HEK293 (cell line): Measurements from ENCODE around the gene ADAMTS17.

Source experiments
- CTCF ChIA-PET: fragments of 350-600 bp; formaldehyde crosslinking; extraction: SDS; loops from one replicate; lab custom pipeline; 2021; ENCODE audit warnings: antibody characterized with exemption; lab: Yijun Ruan, JAX
- POLR2A ChIA-PET: fragments of 300-600 bp; formaldehyde crosslinking; extraction: SDS; loops from one replicate; lab custom pipeline; 2020; ENCODE audit warnings: antibody characterized with exemption, inconsistent platforms; lab: Yijun Ruan, JAX
- H3K27ac ChIP-seq: fragments of 200-500 bp; sonication (Bioruptor generic); 2 replicates; pipeline ENCODE4 v1.5.1; 2014; ENCODE audit warnings: low read depth, low read length, control low read depth, inconsistent platforms; ENCODE audit errors: extremely low read depth
- H3K36me3 ChIP-seq, 2 experiments: fragments of 200-500 bp in 1 of 2; sonication (Bioruptor generic) in 1 of 2; 1 replicate in 1 of 2; 2 replicates in 1 of 2; pipeline ENCODE4 v1.5.1; 2014 to 2017; ENCODE audit warnings: inconsistent platforms in 2 of 2, low read length in 2 of 2; ENCODE audit not compliant: control insufficient read depth in 2 of 2, insufficient read depth in 1 of 2
- H3K4me1 ChIP-seq: fragments of 200-500 bp; sonication (Bioruptor generic); 2 replicates; pipeline ENCODE4 v1.5.1; 2014; ENCODE audit warnings: mild to moderate bottlenecking, low read length, inconsistent platforms; ENCODE audit not compliant: control insufficient read depth, insufficient read depth
- H3K4me3 ChIP-seq: 2 replicates; pipeline ENCODE4 v1.5.1; 2011; ENCODE audit warnings: low read depth, mild to moderate bottlenecking, control low read depth, low read length, moderate library complexity
- H3K9me3 ChIP-seq: fragments of 200-500 bp; sonication (Bioruptor generic); 2 replicates; pipeline ENCODE4 v1.5.1; 2014; ENCODE audit warnings: low read depth, low read length, inconsistent platforms; ENCODE audit not compliant: control insufficient read depth, insufficient read depth
- CTCF ChIP-seq: fragments of 450-650 bp; formaldehyde crosslinking; IDR thresholded peaks from 2 replicates; pipeline ENCODE4 v1.5.1; 2016; ENCODE audit warnings: missing biosample characterization, missing genetic modification characterization
- PBX3 ChIP-seq: sonication (generic); formaldehyde crosslinking; IDR thresholded peaks from 2 replicates; pipeline ENCODE4 v1.8.1; 2022; ENCODE audit warnings: mild to moderate bottlenecking, moderate library complexity, missing genetic modification reagents
- SALL2 ChIP-seq: fragments of 450-650 bp; formaldehyde crosslinking; IDR thresholded peaks from 2 replicates; pipeline ENCODE4 v1.5.0; 2017; ENCODE audit warnings: missing biosample characterization, mild to moderate bottlenecking, missing genetic modification characterization, borderline replicate concordance
- YY2 ChIP-seq: fragments of 450-650 bp; formaldehyde crosslinking; IDR thresholded peaks from 2 replicates; pipeline ENCODE4 v1.5.1; 2016; ENCODE audit warnings: missing biosample characterization, missing genetic modification characterization
- ZNF157 ChIP-seq: fragments of 450-650 bp; formaldehyde crosslinking; IDR thresholded peaks from 2 replicates; pipeline ENCODE4 v1.5.1; 2016; ENCODE audit warnings: missing biosample characterization, missing genetic modification characterization
- ZNF16 ChIP-seq: fragments of 450-650 bp; formaldehyde crosslinking; IDR thresholded peaks from 2 replicates; pipeline ENCODE4 v1.5.1; 2016; ENCODE audit warnings: low read depth, missing biosample characterization, missing genetic modification characterization
- ZNF211 ChIP-seq: fragments of 450-650 bp; formaldehyde crosslinking; IDR thresholded peaks from 2 replicates; pipeline ENCODE4 v1.5.1; 2016; ENCODE audit warnings: low read depth, missing biosample characterization, missing genetic modification characterization
- ZNF223 ChIP-seq: fragments of 450-650 bp; formaldehyde crosslinking; IDR thresholded peaks from 2 replicates; pipeline ENCODE4 v1.5.1; 2016; ENCODE audit warnings: missing biosample characterization, missing genetic modification characterization
- ZNF24 ChIP-seq: fragments of 450-650 bp; formaldehyde crosslinking; IDR thresholded peaks from 2 replicates; pipeline ENCODE4 v1.5.1; 2016; ENCODE audit warnings: missing biosample characterization, missing genetic modification characterization
- ZNF274 ChIP-seq, 2 experiments: fragments of 200-500 bp in 1 of 2; fragments of 450-650 bp in 1 of 2; sonication (Bioruptor generic) in 1 of 2; formaldehyde crosslinking in 1 of 2; IDR thresholded peaks; 2 replicates each; pipeline versions ENCODE4 v1.5.1 to v1.6.1; 2014 to 2016; ENCODE audit warnings: borderline replicate concordance in 1 of 2, inconsistent platforms in 1 of 2, low read length in 1 of 2, missing biosample characterization in 1 of 2, missing genetic modification characterization in 1 of 2
- ZNF280D ChIP-seq: fragments of 450-650 bp; formaldehyde crosslinking; IDR thresholded peaks from 2 replicates; pipeline ENCODE4 v1.5.1; 2016; ENCODE audit warnings: missing biosample characterization, missing genetic modification characterization
- ZNF37A ChIP-seq: fragments of 450-650 bp; IDR thresholded peaks from 2 replicates; pipeline ENCODE4 v1.5.1; 2018; ENCODE audit warnings: missing biosample characterization, missing genetic modification characterization
- ZNF558 ChIP-seq: fragments of 450-650 bp; formaldehyde crosslinking; IDR thresholded peaks from 2 replicates; pipeline ENCODE4 v1.5.1; 2016; ENCODE audit warnings: missing biosample characterization, missing genetic modification characterization
- ZNF791 ChIP-seq: fragments of 450-650 bp; formaldehyde crosslinking; IDR thresholded peaks from 2 replicates; pipeline ENCODE4 v1.5.1; 2016; ENCODE audit warnings: missing biosample characterization, missing genetic modification characterization
- ZXDB ChIP-seq: fragments of 450-650 bp; formaldehyde crosslinking; IDR thresholded peaks from 2 replicates; pipeline ENCODE4 v1.5.1; 2016; ENCODE audit warnings: missing biosample characterization, missing genetic modification characterization
- TF ChIP-seq, protein P1 (sequence below): fragments of 450-650 bp; formaldehyde crosslinking; IDR thresholded peaks from 2 replicates; pipeline ENCODE4 v1.5.1; 2017; ENCODE audit warnings: missing biosample characterization, missing genetic modification characterization
- TF ChIP-seq, protein P2 (sequence below): IDR thresholded peaks from 2 replicates; pipeline ENCODE4 v1.6.1; 2011; ENCODE audit warnings: mild to moderate bottlenecking, low read depth, low read length, borderline replicate concordance
- TF ChIP-seq, protein P3 (sequence below): fragments of 450-650 bp; formaldehyde crosslinking; IDR thresholded peaks from 2 replicates; pipeline ENCODE4 v1.5.1; 2017; ENCODE audit warnings: missing biosample characterization, missing genetic modification characterization
- TF ChIP-seq, protein P4 (sequence below): fragments of 450-650 bp; formaldehyde crosslinking; IDR thresholded peaks from 2 replicates; pipeline ENCODE4; 2016; ENCODE audit warnings: missing biosample characterization, missing genetic modification characterization
- TF ChIP-seq, protein P5 (sequence below): fragments of 450-650 bp; formaldehyde crosslinking; IDR thresholded peaks from 2 replicates; pipeline ENCODE4 v1.5.1; 2016; ENCODE audit warnings: missing biosample characterization, missing genetic modification characterization

Gene ADAMTS17

GRCh38 chr15:99977929-99978328, 363.8 kb downstream of the ADAMTS17 start (continued):
- TF ChIP-seq ZNF280D, result no peak
- TF ChIP-seq, protein P1, sequence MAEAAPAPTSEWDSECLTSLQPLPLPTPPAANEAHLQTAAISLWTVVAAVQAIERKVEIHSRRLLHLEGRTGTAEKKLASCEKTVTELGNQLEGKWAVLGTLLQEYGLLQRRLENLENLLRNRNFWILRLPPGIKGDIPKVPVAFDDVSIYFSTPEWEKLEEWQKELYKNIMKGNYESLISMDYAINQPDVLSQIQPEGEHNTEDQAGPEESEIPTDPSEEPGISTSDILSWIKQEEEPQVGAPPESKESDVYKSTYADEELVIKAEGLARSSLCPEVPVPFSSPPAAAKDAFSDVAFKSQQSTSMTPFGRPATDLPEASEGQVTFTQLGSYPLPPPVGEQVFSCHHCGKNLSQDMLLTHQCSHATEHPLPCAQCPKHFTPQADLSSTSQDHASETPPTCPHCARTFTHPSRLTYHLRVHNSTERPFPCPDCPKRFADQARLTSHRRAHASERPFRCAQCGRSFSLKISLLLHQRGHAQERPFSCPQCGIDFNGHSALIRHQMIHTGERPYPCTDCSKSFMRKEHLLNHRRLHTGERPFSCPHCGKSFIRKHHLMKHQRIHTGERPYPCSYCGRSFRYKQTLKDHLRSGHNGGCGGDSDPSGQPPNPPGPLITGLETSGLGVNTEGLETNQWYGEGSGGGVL (tag by site-specific recombination), result no peak
- TF ChIP-seq, all 188 proteins: peak for 0

GRCh38 chr15:99976811-99977271, 364.9 kb downstream of the ADAMTS17 start:
- Histone ChIP-seq H3K27ac (no peak overlapping the region), H3K36me3 (no peaks in the 10 kb centered on the region), H3K4me1 (no peaks in the 10 kb centered on the region), H3K9me3 (no peaks in the 10 kb centered on the region)
- POLR2A ChIA-PET, result no interaction called here
- TF ChIP-seq ZNF157 (tag by site-specific recombination), result no peak
- no peak for TF ChIP-seq ZNF211 (tag by site-specific recombination)
- TF ChIP-seq ZNF274 (IDR thresholded peaks at IDR 0.05; ENCODE audit: low read length), result no peak
- TF ChIP-seq ZNF274 (tag by site-specific recombination; IDR thresholded peaks at IDR 0.05; ENCODE audit: borderline replicate concordance), result no peak
- TF ChIP-seq, protein P2, sequence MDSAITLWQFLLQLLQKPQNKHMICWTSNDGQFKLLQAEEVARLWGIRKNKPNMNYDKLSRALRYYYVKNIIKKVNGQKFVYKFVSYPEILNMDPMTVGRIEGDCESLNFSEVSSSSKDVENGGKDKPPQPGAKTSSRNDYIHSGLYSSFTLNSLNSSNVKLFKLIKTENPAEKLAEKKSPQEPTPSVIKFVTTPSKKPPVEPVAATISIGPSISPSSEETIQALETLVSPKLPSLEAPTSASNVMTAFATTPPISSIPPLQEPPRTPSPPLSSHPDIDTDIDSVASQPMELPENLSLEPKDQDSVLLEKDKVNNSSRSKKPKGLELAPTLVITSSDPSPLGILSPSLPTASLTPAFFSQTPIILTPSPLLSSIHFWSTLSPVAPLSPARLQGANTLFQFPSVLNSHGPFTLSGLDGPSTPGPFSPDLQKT, result no peak
- no peak for TF ChIP-seq ZNF223 (tag by site-specific recombination)
- TF ChIP-seq ZNF24 (tag by site-specific recombination), result no peak
- no peak for TF ChIP-seq SALL2 (tag by site-specific recombination)
- no peak for TF ChIP-seq ZNF16 (tag by site-specific recombination)
- TF ChIP-seq ZNF558 (tag by site-specific recombination), result no peak
- TF ChIP-seq, protein P3, sequence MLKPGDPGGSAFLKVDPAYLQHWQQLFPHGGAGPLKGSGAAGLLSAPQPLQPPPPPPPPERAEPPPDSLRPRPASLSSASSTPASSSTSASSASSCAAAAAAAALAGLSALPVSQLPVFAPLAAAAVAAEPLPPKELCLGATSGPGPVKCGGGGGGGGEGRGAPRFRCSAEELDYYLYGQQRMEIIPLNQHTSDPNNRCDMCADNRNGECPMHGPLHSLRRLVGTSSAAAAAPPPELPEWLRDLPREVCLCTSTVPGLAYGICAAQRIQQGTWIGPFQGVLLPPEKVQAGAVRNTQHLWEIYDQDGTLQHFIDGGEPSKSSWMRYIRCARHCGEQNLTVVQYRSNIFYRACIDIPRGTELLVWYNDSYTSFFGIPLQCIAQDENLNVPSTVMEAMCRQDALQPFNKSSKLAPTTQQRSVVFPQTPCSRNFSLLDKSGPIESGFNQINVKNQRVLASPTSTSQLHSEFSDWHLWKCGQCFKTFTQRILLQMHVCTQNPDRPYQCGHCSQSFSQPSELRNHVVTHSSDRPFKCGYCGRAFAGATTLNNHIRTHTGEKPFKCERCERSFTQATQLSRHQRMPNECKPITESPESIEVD (tag by site-specific recombination), result no peak
- no peak for TF ChIP-seq YY2 (tag by site-specific recombination)
- no peak for TF ChIP-seq ZXDB
- no peak for TF ChIP-seq ZNF791
- no peak for TF ChIP-seq ZNF37A (tag by site-specific recombination)
- TF ChIP-seq, protein P4, sequence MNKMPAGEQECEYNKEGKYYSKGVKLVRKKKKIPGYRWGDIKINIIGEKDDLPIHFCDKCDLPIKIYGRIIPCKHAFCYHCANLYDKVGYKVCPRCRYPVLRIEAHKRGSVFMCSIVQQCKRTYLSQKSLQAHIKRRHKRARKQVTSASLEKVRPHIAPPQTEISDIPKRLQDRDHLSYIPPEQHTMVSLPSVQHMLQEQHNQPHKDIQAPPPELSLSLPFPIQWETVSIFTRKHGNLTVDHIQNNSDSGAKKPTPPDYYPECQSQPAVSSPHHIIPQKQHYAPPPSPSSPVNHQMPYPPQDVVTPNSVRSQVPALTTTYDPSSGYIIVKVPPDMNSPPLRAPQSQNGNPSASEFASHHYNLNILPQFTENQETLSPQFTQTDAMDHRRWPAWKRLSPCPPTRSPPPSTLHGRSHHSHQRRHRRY, result no peak
- TF ChIP-seq, protein P5, sequence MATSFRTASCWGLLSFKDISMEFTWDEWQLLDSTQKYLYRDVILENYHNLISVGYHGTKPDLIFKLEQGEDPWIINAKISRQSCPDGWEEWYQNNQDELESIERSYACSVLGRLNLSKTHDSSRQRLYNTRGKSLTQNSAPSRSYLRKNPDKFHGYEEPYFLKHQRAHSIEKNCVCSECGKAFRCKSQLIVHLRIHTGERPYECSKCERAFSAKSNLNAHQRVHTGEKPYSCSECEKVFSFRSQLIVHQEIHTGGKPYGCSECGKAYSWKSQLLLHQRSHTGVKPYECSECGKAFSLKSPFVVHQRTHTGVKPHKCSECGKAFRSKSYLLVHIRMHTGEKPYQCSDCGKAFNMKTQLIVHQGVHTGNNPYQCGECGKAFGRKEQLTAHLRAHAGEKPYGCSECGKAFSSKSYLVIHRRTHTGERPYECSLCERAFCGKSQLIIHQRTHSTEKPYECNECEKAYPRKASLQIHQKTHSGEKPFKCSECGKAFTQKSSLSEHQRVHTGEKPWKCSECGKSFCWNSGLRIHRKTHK, result no peak
- TF ChIP-seq CTCF (tag by site-specific recombination), result no peak
- TF ChIP-seq PBX3, result no peak
- TF ChIP-seq, all 188 proteins: peak for 0
- H3K4me3 ChIP-seq, result no peak overlapping the region
- CTCF ChIA-PET, result interaction anchor here (0.6 to 1.8 kb wide), 2 partner anchors 16 to 556 kb away, joined by 3 to 4 read pairs; no protein-coding TSS in a partner anchor
